GM12874 (cell line): Measurements from ENCODE around the gene PM20D2.

Experiments used
- TF ChIP-seq, protein P1 (sequence below): IDR thresholded peaks from 2 replicates; pipeline ENCODE4 v1.5.1; 2011; ENCODE audit warnings: low read depth, mild to moderate bottlenecking, control low read depth, low read length, moderate library complexity; ENCODE audit not compliant: insufficient read depth

PM20D2 gene

DNA sequence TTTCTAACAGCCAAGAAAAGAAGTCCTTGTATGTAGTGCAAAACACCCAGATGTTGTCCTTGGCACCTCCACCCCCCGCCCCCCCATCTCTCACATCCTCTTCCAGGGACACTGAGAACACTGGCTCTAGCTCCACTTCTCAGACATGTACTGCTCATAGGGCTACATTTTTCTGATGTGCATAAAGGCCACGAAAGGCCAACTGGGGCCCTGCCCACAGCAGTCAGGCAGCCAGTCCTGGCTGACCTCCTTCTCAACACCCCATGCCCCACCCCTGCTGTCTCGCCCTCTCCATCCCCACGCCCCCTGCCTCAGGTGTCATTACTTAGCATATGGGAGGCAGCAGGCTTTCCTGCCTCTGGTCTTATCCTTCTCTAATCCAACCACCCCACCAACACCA is 60.0 kb downstream of the PM20D2 start:
- TF ChIP-seq, protein P1, sequence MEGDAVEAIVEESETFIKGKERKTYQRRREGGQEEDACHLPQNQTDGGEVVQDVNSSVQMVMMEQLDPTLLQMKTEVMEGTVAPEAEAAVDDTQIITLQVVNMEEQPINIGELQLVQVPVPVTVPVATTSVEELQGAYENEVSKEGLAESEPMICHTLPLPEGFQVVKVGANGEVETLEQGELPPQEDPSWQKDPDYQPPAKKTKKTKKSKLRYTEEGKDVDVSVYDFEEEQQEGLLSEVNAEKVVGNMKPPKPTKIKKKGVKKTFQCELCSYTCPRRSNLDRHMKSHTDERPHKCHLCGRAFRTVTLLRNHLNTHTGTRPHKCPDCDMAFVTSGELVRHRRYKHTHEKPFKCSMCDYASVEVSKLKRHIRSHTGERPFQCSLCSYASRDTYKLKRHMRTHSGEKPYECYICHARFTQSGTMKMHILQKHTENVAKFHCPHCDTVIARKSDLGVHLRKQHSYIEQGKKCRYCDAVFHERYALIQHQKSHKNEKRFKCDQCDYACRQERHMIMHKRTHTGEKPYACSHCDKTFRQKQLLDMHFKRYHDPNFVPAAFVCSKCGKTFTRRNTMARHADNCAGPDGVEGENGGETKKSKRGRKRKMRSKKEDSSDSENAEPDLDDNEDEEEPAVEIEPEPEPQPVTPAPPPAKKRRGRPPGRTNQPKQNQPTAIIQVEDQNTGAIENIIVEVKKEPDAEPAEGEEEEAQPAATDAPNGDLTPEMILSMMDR, result no peak

DNA sequence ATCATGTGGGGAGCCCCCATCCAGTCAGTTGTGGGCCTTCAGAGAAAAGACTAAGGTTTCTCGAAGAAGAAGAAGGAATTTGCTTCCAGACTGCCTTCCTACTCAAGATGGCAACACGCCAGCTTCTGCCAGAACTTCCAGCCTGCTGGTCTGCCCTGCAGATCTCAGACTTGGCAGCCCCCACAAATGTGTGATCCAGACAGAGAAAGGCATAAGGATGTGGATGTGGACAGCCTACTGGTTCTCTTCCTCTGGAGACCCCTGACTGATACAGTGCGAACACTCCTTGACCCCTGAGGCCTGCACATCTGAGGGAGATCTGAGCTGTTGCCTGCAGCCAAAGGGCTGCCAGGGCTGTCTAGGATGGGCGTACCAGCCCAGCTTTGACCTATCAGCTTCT is 62.7 kb downstream of the PM20D2 start:
- TF ChIP-seq, protein P1, result no peak

DNA sequence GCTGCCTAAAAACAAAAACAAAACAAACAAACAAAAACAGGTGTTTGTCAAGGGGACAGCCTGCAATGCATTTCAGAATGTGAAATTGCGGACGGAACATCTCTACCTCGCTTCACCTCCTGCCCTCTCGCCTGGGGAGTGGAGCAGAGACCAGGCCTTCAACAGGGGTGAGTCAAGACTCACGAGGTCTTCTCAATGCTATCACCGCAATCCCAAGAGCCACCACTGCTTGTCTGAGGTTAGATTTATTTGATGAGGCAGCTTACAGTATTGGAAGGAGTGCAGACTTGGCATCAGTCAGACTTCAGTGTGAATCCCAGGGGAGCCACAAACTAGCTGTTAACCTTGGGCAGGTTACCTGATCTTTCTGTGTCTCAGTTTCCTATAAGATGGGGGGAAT is 63.6 kb downstream of the PM20D2 start:
- TF ChIP-seq, protein P1, result no peak

DNA sequence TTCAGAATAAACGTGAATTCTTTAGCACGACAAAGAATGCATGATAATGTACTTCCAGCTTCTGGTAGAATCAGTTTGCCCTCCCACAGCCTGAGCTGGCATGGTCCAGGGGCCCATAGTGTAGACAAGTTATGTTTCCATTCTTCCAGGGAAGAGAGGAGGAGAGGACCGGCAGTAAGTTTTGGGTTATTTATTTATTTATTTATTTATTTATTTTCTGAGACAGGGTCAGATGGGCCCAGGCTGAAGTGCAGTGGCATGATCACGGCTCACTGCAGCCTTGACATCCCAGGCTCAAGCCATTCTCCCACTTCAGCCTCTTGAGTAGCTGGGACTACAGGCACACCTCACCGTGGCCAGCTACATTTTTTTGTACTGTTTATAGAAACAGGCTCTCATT is 66.6 kb downstream of the PM20D2 start:
- TF ChIP-seq, protein P1, result no peak

DNA sequence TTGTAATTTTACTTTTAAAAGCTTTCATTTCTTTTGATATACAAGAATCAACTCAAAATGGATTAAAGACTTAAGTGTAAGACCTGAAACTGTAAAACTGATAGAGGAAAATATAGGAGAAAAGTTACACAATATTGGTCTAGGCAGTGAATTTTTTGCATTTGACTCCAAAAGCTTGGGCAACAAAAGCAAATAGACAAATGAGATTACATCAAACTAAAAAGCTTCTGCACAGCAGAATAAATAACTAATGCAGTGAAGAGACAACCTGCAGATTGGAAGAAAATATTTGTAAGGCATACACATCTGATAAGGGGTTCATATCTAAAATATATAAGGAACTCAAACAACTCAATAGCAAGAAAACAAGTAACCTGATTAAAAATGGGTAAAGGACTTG is 68.3 kb downstream of the PM20D2 start:
- TF ChIP-seq, protein P1, result no peak
